Tibial nerve (tissue), 4 donors: ENCODE data around the gene SLC9C1.

Experiments
- CTCF ChIP-seq, 5 experiments: fragments of 200-600 bp in 3 of 5; fragments of 450-650 bp in 2 of 5; sonication (generic) in 3 of 5; IDR thresholded peaks; one replicate each; pipeline ENCODE4 v1.5.1; 2016 to 2019; ENCODE audit warnings: antibody characterized with exemption in 5 of 5, mild to moderate bottlenecking in 3 of 5, moderate library complexity in 2 of 5
- EP300 ChIP-seq, 2 donors: sonication (generic); formaldehyde crosslinking; IDR thresholded peaks; one replicate each; pipeline ENCODE4 v1.6.1; 2017; ENCODE audit warnings: antibody characterized with exemption in 2 of 2, mild to moderate bottlenecking in 1 of 2
- POLR2A ChIP-seq, 2 donors: fragments of 450-650 bp; IDR thresholded peaks; one replicate each; pipeline ENCODE4 v1.6.1; 2017; ENCODE audit warnings: antibody characterized with exemption in 2 of 2, mild to moderate bottlenecking in 2 of 2, moderate library complexity in 2 of 2

GRCh38 chr3:112333002-112333380 is 39.0 kb upstream of the SLC9C1 start, which contains the start of gene CD200:
- peak in 2 of 5 experiments; percentile 19 to 45 for TF ChIP-seq CTCF (IDR thresholded peaks at IDR 0.05)
- TF ChIP-seq POLR2A (IDR thresholded peaks at IDR 0.05) = peak in 1 of 2 donors; percentile 52
- peak in 1 of 2 donors; percentile 77 for TF ChIP-seq EP300 (IDR thresholded peaks at IDR 0.05)
